HG02938 (cell line): Measurements from ENCODE around the gene RGS5.

Experiments used
- ATAC-seq: cut with Tn5 transposase; IDR thresholded peaks from one replicate; pipeline ENCODE4 v1.9.1; 2021; ENCODE audit warnings: mild to moderate bottlenecking, moderate library complexity; ENCODE audit not compliant: unreplicated experiment

The RGS5 gene

GRCh38 chr1:163093169-163093568 lies 109.5 kb downstream of the RGS5 start:
- no peak for ATAC-seq
